ENCODE measurements around the gene ANKRD49. TPM values are rescaled to one million over a fixed set of nuclear protein-coding genes. Genes with fewer than 3 reads are reported as not detected.
"Not testable (repeated sequence)": the region's sequence is repeated elsewhere in the genome, so short reads cannot be mapped to it uniquely, and the experiment has no call there.

The ANKRD49 gene
- polyA plus RNA-seq, 10 donors: 10.4 to 15.8 (median 13.1) TPM

- DNase-seq: peak; percentile 33 to 58 (median 35)
Measured at GRCh38 chr11:94504689-94505293, 11.0 kb downstream of the ANKRD49 start.

GRCh38 chr11:94506513-94506912 lies 12.7 kb downstream of the ANKRD49 start:
- DNase-seq: not testable (repeated sequence)

GRCh38 chr11:94507485-94507884 lies 13.7 kb downstream of the ANKRD49 start:
- DNase-seq: no peak

- peak; percentile 15 to 80 (median 60) for DNase-seq
Measured at GRCh38 chr11:94511932-94512781, 18.4 kb downstream of the ANKRD49 start, which contains the start of gene C11orf97. TSS of gene C11orf97 (plus strand) at chr11:94512461. CDS start at chr11:94512529, 68 bp downstream.

- DNase-seq: no peak
Measured at GRCh38 chr11:94513091-94513490, 19.3 kb downstream of the ANKRD49 start.

- no peak for DNase-seq
Measured at GRCh38 chr11:94515398-94515797, 21.6 kb downstream of the ANKRD49 start.

- no peak for DNase-seq
Measured at GRCh38 chr11:94516725-94517124, 22.9 kb downstream of the ANKRD49 start.

- DNase-seq: no peak
Measured at GRCh38 chr11:94518300-94518699, 24.5 kb downstream of the ANKRD49 start.

GRCh38 chr11:94519478-94520084 lies 25.8 kb downstream of the ANKRD49 start:
- peak; percentile 32 to 71 (median 53) for DNase-seq

GRCh38 chr11:94521684-94522083 lies 27.9 kb downstream of the ANKRD49 start:
- no peak for DNase-seq

GRCh38 chr11:94524341-94524740 lies 30.6 kb downstream of the ANKRD49 start:
- no peak for DNase-seq

GRCh38 chr11:94525546-94526324 lies 32.0 kb downstream of the ANKRD49 start:
- DNase-seq: peak; percentile 47 to 67 (median 47)

- DNase-seq: no peak
Measured at GRCh38 chr11:94526645-94527438, 33.1 kb downstream of the ANKRD49 start.

- DNase-seq: no peak
Measured at GRCh38 chr11:94528551-94528950, 34.8 kb downstream of the ANKRD49 start.

GRCh38 chr11:94532211-94532610 lies 38.4 kb downstream of the ANKRD49 start:
- no peak for DNase-seq

- peak in 2 of 3 donors; percentile 19 to 52 for DNase-seq
Measured at GRCh38 chr11:94533206-94533605, 39.4 kb downstream of the ANKRD49 start.

- peak; percentile 41 to 64 (median 45) for DNase-seq
Measured at GRCh38 chr11:94533696-94534630, 40.2 kb downstream of the ANKRD49 start.

GRCh38 chr11:94536386-94536785 lies 42.6 kb downstream of the ANKRD49 start:
- no peak for DNase-seq

GRCh38 chr11:94537031-94537600 lies 43.3 kb downstream of the ANKRD49 start:
- peak; percentile 34 to 58 (median 52) for DNase-seq

Data from muscle of back (tissue), 11 donors.